HG02678 (cell line): ENCODE results near the gene SPATA31D3.
"Not testable (repeated sequence)": the region's sequence is repeated elsewhere in the genome, so short reads cannot be mapped to it uniquely, and the experiment has no call there.

ENCODE experiments used
- ATAC-seq: cut with Tn5 transposase; IDR thresholded peaks from one replicate; pipeline ENCODE4 v1.9.1; 2021; ENCODE audit warnings: mild to moderate bottlenecking, moderate library complexity; ENCODE audit not compliant: unreplicated experiment

SPATA31D3 gene

GRCh38 chr9:81976351-81976750 is 33.1 kb downstream of the SPATA31D3 start:
- no peak for ATAC-seq

GRCh38 chr9:81979196-81979595 is 35.9 kb downstream of the SPATA31D3 start:
- ATAC-seq = peak; percentile 81

GRCh38 chr9:81980568-81980967 is 37.3 kb downstream of the SPATA31D3 start:
- ATAC-seq = no peak

- ATAC-seq = no peak
These were observed 38.6 kb downstream of the SPATA31D3 start for GRCh38 chr9:81981883-81982282.

GRCh38 chr9:81984928-81985327 is 41.6 kb downstream of the SPATA31D3 start:
- ATAC-seq = no peak

GRCh38 chr9:81986051-81986450 is 42.8 kb downstream of the SPATA31D3 start:
- no peak for ATAC-seq

- ATAC-seq = not testable (repeated sequence)
These were observed 45.2 kb downstream of the SPATA31D3 start, which contains the start of gene SPATA31D1 for GRCh38 chr9:81988472-81988871. Gene SPATA31D1, plus strand, starts transcription at chr9:81988772. Its CDS starts 47 bp downstream, at chr9:81988819.

- ATAC-seq = no peak
These were observed 46.4 kb downstream of the SPATA31D3 start for GRCh38 chr9:81989700-81990099.

- no peak for ATAC-seq
These were observed 50.4 kb downstream of the SPATA31D3 start for GRCh38 chr9:81993656-81994055.
